GM21786 (cell line): ENCODE data around the gene TCEAL7.
"Not testable (repeated sequence)": the region's sequence is repeated elsewhere in the genome, so short reads cannot be mapped to it uniquely, and the experiment has no call there.

Experiments
- ATAC-seq: cut with Tn5 transposase; IDR thresholded peaks from one replicate; pipeline ENCODE4 v1.9.1; 2021; ENCODE audit not compliant: unreplicated experiment

Gene TCEAL7

GRCh38 chrX:103329991-103330390 lies at the start of gene TCEAL7:
TCEAL7 (plus strand) TSS chrX:103330239; CDS start chrX:103331404, 1,165 bp downstream.
- no peak for ATAC-seq

GRCh38 chrX:103293118-103293517 lies 36.9 kb upstream of the TCEAL7 start:
- no peak for ATAC-seq

- ATAC-seq: no peak
Observed at GRCh38 chrX:103304705-103305104, 25.3 kb upstream of the TCEAL7 start.

GRCh38 chrX:103305666-103306065 lies 24.4 kb upstream of the TCEAL7 start:
- not testable (repeated sequence) for ATAC-seq

GRCh38 chrX:103309860-103310554 lies 20.0 kb upstream of the TCEAL7 start:
- ATAC-seq: no peak

GRCh38 chrX:103310555-103311398 lies 19.3 kb upstream of the TCEAL7 start, which contains the start of gene BEX2:
BEX2 (minus strand) TSS chrX:103310990; CDS start chrX:103309976, 1,014 bp downstream.
- ATAC-seq: peak; percentile 97

- no peak for ATAC-seq
Observed at GRCh38 chrX:103311399-103311780, 18.6 kb upstream of the TCEAL7 start.

- ATAC-seq: no peak
Observed at GRCh38 chrX:103330681-103331288, 746 bp downstream of the TCEAL7 start.

- ATAC-seq: no peak
Observed at GRCh38 chrX:103338663-103339062, 8.6 kb downstream of the TCEAL7 start.

- ATAC-seq: peak; percentile 58
Observed at GRCh38 chrX:103343105-103343504, 13.1 kb downstream of the TCEAL7 start.

- no peak for ATAC-seq
Observed at GRCh38 chrX:103344606-103345005, 14.6 kb downstream of the TCEAL7 start.

GRCh38 chrX:103347682-103348397 lies 17.8 kb downstream of the TCEAL7 start:
- no peak for ATAC-seq

- no peak for ATAC-seq
Observed at GRCh38 chrX:103356130-103356798, 26.2 kb downstream of the TCEAL7 start, which contains the start of gene TCEAL9. TCEAL9 (plus strand) TSS chrX:103356506; CDS start chrX:103357685, 1,179 bp downstream.

- ATAC-seq: no peak
Observed at GRCh38 chrX:103356858-103357257, 26.8 kb downstream of the TCEAL7 start.

- no peak for ATAC-seq
Observed at GRCh38 chrX:103357871-103358270, 27.8 kb downstream of the TCEAL7 start.

GRCh38 chrX:103359605-103360004 lies 29.6 kb downstream of the TCEAL7 start:
- not testable (repeated sequence) for ATAC-seq

- ATAC-seq: no peak
Observed at GRCh38 chrX:103360092-103360491, 30.1 kb downstream of the TCEAL7 start.

- no peak for ATAC-seq
Observed at GRCh38 chrX:103360916-103361315, 30.9 kb downstream of the TCEAL7 start.

- no peak for ATAC-seq
Observed at GRCh38 chrX:103361798-103362197, 31.8 kb downstream of the TCEAL7 start.

- ATAC-seq: no peak
Observed at GRCh38 chrX:103362474-103362873, 32.4 kb downstream of the TCEAL7 start.
